PC-3 (cell line): Measurements from ENCODE around the gene PNMA8B. TPM values are rescaled to one million over a fixed set of nuclear protein-coding genes. Genes with fewer than 3 reads are reported as not detected.

ENCODE experiments used
- ATAC-seq: fragments of 200-7000 bp; cut with Tn5 transposase; 2 replicates; pipeline ENCODE4 v1.9.1; 2020; ENCODE audit warnings: mild to moderate bottlenecking, moderate library complexity
- BruUV-seq: library from RNA; stranded (reverse); fragments of 400-500 nt; replicated peaks from 2 replicates; lab custom pipeline; 2021; lab: Mats Ljungman, UMichigan
- CTCF ChIA-PET: fragments of 300-600 bp; sonication (Branson Sonifier 250); formaldehyde crosslinking; loops from one replicate; lab custom pipeline; 2022; ENCODE audit warnings: antibody characterized with exemption; lab: Charles Lee
- POLR2A ChIA-PET: fragments of 300-600 bp; sonication (Branson Sonifier 250); formaldehyde crosslinking; loops from one replicate; lab custom pipeline; 2022; ENCODE audit warnings: antibody characterized with exemption; ENCODE audit not compliant: unreplicated experiment; lab: Charles Lee
- DNase-seq: peaks from one replicate; pipeline ENCODE4 v3.0.0-alpha.2; 2015
- H2AFZ ChIP-seq: fragments of 300-600 bp; sonication (generic); 2 replicates; pipeline ENCODE4 v1.6.0; 2016; ENCODE audit warnings: antibody characterized with exemption, low read length
- H3F3A ChIP-seq: fragments of 300-600 bp; sonication (generic); one replicate; pipeline ENCODE4 v1.6.0; 2017; ENCODE audit warnings: antibody characterized with exemption, low read length, control low read depth, mild to moderate bottlenecking; ENCODE audit not compliant: unreplicated experiment
- H3K27ac ChIP-seq: fragments of 300-600 bp; sonication (generic); 2 replicates; pipeline ENCODE4 v1.5.1; 2016; ENCODE audit warnings: mild to moderate bottlenecking, low read length
- H3K27me3 ChIP-seq: fragments of 300-600 bp; sonication (generic); 2 replicates; pipeline ENCODE4 v1.6.1; 2016; ENCODE audit warnings: low read length, mixed read lengths
- H3K36me3 ChIP-seq: fragments of 300-600 bp; sonication (generic); 2 replicates; pipeline ENCODE4 v1.6.1; 2016; ENCODE audit warnings: low read depth, mixed run types, low read length, mixed read lengths
- H3K4me1 ChIP-seq: fragments of 300-600 bp; sonication (generic); 2 replicates; pipeline ENCODE4 v1.5.1; 2016; ENCODE audit warnings: low read length; ENCODE audit not compliant: insufficient read depth
- H3K4me2 ChIP-seq: fragments of 300-600 bp; sonication (generic); 2 replicates; pipeline ENCODE4 v1.6.0; 2016; ENCODE audit warnings: low read length
- H3K4me3 ChIP-seq: fragments of 300-600 bp; sonication (generic); 2 replicates; pipeline ENCODE4 v1.5.1; 2016; ENCODE audit warnings: mild to moderate bottlenecking, low read length, mixed read lengths
- H3K79me2 ChIP-seq: fragments of 300-600 bp; sonication (generic); 2 replicates; pipeline ENCODE4 v1.6.1; 2017; ENCODE audit warnings: low read length, mixed read lengths
- H3K9ac ChIP-seq: fragments of 300-600 bp; sonication (generic); 2 replicates; pipeline ENCODE4 v1.6.0; 2016; ENCODE audit warnings: mild to moderate bottlenecking, low read length
- H3K9me2 ChIP-seq: fragments of 300-600 bp; sonication (generic); replicated peaks from 2 replicates; pipeline ENCODE4 v1.6.1; 2016; ENCODE audit warnings: mixed run types, low read length, mixed read lengths
- H3K9me3 ChIP-seq: fragments of 300-600 bp; sonication (generic); 2 replicates; pipeline ENCODE4 v1.6.1; 2016; ENCODE audit warnings: low read length, mixed read lengths
- H4K20me1 ChIP-seq: fragments of 300-600 bp; sonication (generic); 2 replicates; pipeline ENCODE4 v1.6.1; 2016; ENCODE audit warnings: low read length, mixed read lengths
- CTCF ChIP-seq: fragments of 300-600 bp; sonication (generic); conservative IDR thresholded peaks from 2 replicates; pipeline ENCODE4 v1.5.1; 2017; ENCODE audit warnings: antibody characterized with exemption, low read depth, mild to moderate bottlenecking, low read length
- EZH2 ChIP-seq: fragments of 300-600 bp; sonication (generic); IDR thresholded peaks from one replicate; pipeline ENCODE4 v1.6.1; 2017; ENCODE audit warnings: antibody characterized with exemption, mild to moderate bottlenecking, low read length; ENCODE audit not compliant: unreplicated experiment
- EZH2phosphoT487 ChIP-seq: fragments of 300-600 bp; sonication (generic); IDR thresholded peaks from 2 replicates; pipeline ENCODE4 v1.6.1; 2018; ENCODE audit warnings: mild to moderate bottlenecking, antibody characterized with exemption, low read length, borderline replicate concordance
- intact Hi-C: fragments of 100-400 bp; cut with micrococcal nuclease; formaldehyde crosslinking; loops from 2 replicates; pipeline ENCODE4 v1.9.0; 2023
- total RNA-seq: library from RNA; depleted of rRNA; stranded (reverse); fragments of >200 nt; gene quantifications from 2 replicates; pipeline ENCODE4 v1.2.3, GENCODE V29; 2014

PNMA8B gene
- total RNA-seq, 1 experiment from 2014 or later, result not detected

GRCh38 chr19:46530636-46531035, 35.0 kb upstream of the PNMA8B start:
- TF ChIP-seq EZH2 (no peak), EZH2phosphoT487 (no peak), CTCF (no peak)
- DNase-seq (peak; percentile 30), ATAC-seq (no peak)
- Histone ChIP-seq H3K27ac (peak overlapping the region; percentile 67), H3K9me2 (no peaks in the 10 kb centered on the region), H3K36me3 (no peaks in the 10 kb centered on the region; the same call in 1 of the 2 replicates), H3K4me1 (peaks cover 11% of the 10 kb centered on the region), H3K9ac (peak overlapping the region; percentile 32; the same call in 1 of the 2 replicates), H4K20me1 (no peaks in the 10 kb centered on the region), H2AFZ (peak overlapping the region; percentile 82), H3K27me3 (no peaks in the 10 kb centered on the region), H3K79me2 (no peaks in the 10 kb centered on the region), H3K4me2 (peak overlapping the region; percentile 65), H3F3A (no peaks in the 10 kb centered on the region), H3K9me3 (no peaks in the 10 kb centered on the region), H3K4me3 (peak overlapping the region; percentile 36; the same call in 1 of the 2 replicates)
- intact Hi-C loops, result no loop called here
- ChIA-PET CTCF (no interaction called here), POLR2A (no interaction called here)
- BruUV-seq, result no TSS peak

DNA sequence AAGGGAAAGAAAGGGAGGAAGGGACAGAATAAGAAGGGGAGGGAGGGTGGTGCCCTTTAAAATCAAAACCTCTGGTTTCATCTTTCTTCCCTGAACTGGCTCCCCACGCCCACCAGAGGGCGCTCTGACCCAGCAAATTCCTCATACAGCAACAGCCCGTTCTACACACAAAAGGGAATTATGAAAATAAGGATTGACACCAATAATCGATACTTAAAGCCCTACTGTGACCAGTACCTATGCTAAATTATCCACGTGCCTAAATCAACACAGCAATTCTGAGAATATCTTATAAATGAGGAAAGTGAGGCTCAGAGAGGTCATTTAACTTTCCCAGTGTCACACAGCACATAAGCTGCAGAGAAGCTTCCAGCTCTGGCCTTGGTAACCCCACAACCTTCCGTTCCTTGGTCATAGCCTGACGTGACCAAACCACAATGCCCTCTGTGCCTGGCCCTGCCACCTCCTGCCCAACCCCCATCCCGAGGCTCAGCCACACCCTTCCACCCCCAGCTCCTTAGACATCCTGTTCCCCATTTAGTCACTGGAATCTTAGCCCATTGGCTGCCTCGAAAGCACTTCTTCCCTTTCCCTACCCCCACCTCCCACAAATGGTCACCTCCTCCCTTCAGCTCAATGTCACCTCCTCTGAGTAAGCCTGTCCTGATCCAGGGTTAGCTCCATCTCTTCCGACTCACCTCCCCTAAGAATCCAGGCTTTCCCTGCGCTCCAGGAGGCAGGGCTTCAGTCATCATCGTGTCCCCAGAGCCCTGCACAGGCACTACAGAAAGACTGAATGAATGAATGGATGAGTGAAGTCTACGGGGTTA, 34.2 kb upstream of the PNMA8B start:
- POLR2A ChIA-PET, result interaction anchor here (0.5 kb wide), 1 partner anchor 71 kb away, joined by 5 read pairs; no protein-coding TSS in a partner anchor
- Histone ChIP-seq H3K27ac (peak overlapping the region; percentile 67), H3K4me3 (peak overlapping the region; percentile 36; the same call in 1 of the 2 replicates)

More for the DNA sequence above, 34.2 kb upstream of the PNMA8B start:
- Histone ChIP-seq H3K79me2 (no peaks in the 10 kb centered on the region), H4K20me1 (no peaks in the 10 kb centered on the region), H3K9me2 (no peaks in the 10 kb centered on the region), H3K9ac (peak overlapping the region; percentile 32; the same call in 1 of the 2 replicates), H3F3A (no peaks in the 10 kb centered on the region), H3K27me3 (no peaks in the 10 kb centered on the region), H3K4me1 (peaks cover 11% of the 10 kb centered on the region), H2AFZ (peak overlapping the region; percentile 82), H3K36me3 (no peaks in the 10 kb centered on the region; the same call in 1 of the 2 replicates), H3K9me3 (no peaks in the 10 kb centered on the region), H3K4me2 (peak overlapping the region; percentile 65)
- BruUV-seq, result no TSS peak
- intact Hi-C loops, result loop anchor here (1.0 kb wide), 2 partner anchors 12 to 38 kb away; no protein-coding TSS in a partner anchor
- peak; percentile 69 for DNase-seq
- peak; percentile 76 for ATAC-seq
- CTCF ChIA-PET, result interaction anchor here (1.0 to 1.1 kb wide), 2 partner anchors 13 to 14 kb away, joined by 3 to 11 read pairs; no protein-coding TSS in a partner anchor
- TF ChIP-seq CTCF (peak; percentile 85), EZH2phosphoT487 (no peak), EZH2 (no peak)
